PC-9 (cell line): ENCODE results near the gene DOLPP1. TPM values are rescaled to one million over a fixed set of nuclear protein-coding genes. Genes with fewer than 3 reads are reported as not detected.
"Not testable (repeated sequence)": the region's sequence is repeated elsewhere in the genome, so short reads cannot be mapped to it uniquely, and the experiment has no call there.

ENCODE experiments used
- BruUV-seq: library from RNA; stranded (reverse); fragments of 400-500 nt; replicated peaks from 2 replicates; lab custom pipeline; 2021; lab: Mats Ljungman, UMichigan
- CTCF ChIA-PET: fragments of 300-600 bp; sonication (Branson Sonifier 250); formaldehyde crosslinking; loops from one replicate; lab custom pipeline; 2022; ENCODE audit warnings: antibody characterized with exemption; lab: Charles Lee
- POLR2A ChIA-PET: fragments of 300-600 bp; sonication (Branson Sonifier 250); formaldehyde crosslinking; loops from one replicate; lab custom pipeline; 2022; ENCODE audit warnings: antibody characterized with exemption; ENCODE audit not compliant: unreplicated experiment; lab: Charles Lee
- DNase-seq, 2 experiments: peaks; one replicate each; pipeline versions ENCODE4 v3.0.0 to v3.0.0-alpha.2; 2015 to 2022; ENCODE audit warnings: mixed read lengths in 1 of 2
- H2AFZ ChIP-seq: fragments of 200-600 bp; sonication (generic); 2 replicates; pipeline ENCODE4 v1.8.1; 2017; ENCODE audit warnings: antibody characterized with exemption
- H3F3A ChIP-seq: fragments of 200-600 bp; sonication (generic); 2 replicates; pipeline ENCODE4 v1.8.1; 2017; ENCODE audit warnings: antibody characterized with exemption, mild to moderate bottlenecking, low read depth; ENCODE audit not compliant: insufficient read depth
- H3K27ac ChIP-seq: fragments of 200-600 bp; sonication (generic); 2 replicates; pipeline ENCODE4 v1.6.1; 2016; ENCODE audit warnings: mixed run types
- H3K27me3 ChIP-seq: fragments of 200-600 bp; sonication (generic); 2 replicates; pipeline ENCODE4 v1.6.1; 2016; ENCODE audit warnings: low read depth, mixed run types; ENCODE audit not compliant: insufficient read depth
- H3K36me3 ChIP-seq: fragments of 200-600 bp; sonication (generic); 2 replicates; pipeline ENCODE4 v1.6.1; 2016; ENCODE audit warnings: low read depth, mixed run types
- H3K4me1 ChIP-seq: fragments of 200-600 bp; sonication (generic); replicated peaks from 2 replicates; pipeline ENCODE4 v1.6.1; 2016; ENCODE audit warnings: mixed run types; ENCODE audit not compliant: insufficient read depth
- H3K4me2 ChIP-seq: fragments of 200-600 bp; sonication (generic); 2 replicates; pipeline ENCODE4 v1.6.1; 2017; ENCODE audit warnings: mixed run types
- H3K4me3 ChIP-seq: fragments of 200-600 bp; sonication (generic); 2 replicates; pipeline ENCODE4 v1.6.1; 2016; ENCODE audit warnings: mixed run types
- H3K79me2 ChIP-seq: fragments of 200-600 bp; sonication (generic); 2 replicates; pipeline ENCODE4 v1.6.1; 2017; ENCODE audit warnings: low read depth, mixed run types
- H3K9me2 ChIP-seq: fragments of 200-600 bp; sonication (generic); 2 replicates; pipeline ENCODE4 v1.8.1; 2017; ENCODE audit warnings: mild to moderate bottlenecking; ENCODE audit not compliant: insufficient read depth
- H3K9me3 ChIP-seq: fragments of 200-600 bp; sonication (generic); 2 replicates; pipeline ENCODE4 v1.8.1; 2016; ENCODE audit warnings: low read depth; ENCODE audit not compliant: insufficient read depth
- H4K20me1 ChIP-seq: fragments of 200-600 bp; sonication (generic); 2 replicates; pipeline ENCODE4 v1.8.1; 2017; ENCODE audit not compliant: insufficient read depth
- EZH2 ChIP-seq: fragments of 200-600 bp; sonication (generic); IDR thresholded peaks from 2 replicates; pipeline ENCODE4 v1.8.0; 2017; ENCODE audit warnings: antibody characterized with exemption, low read depth
- intact Hi-C: fragments of 100-400 bp; cut with micrococcal nuclease; formaldehyde crosslinking; loops from one replicate; pipeline ENCODE4 v1.10.0; 2022; ENCODE audit not compliant: unreplicated experiment
- total RNA-seq: library from RNA; stranded (reverse); gene quantifications from 2 replicates; pipeline ENCODE4 v1.2.3, GENCODE V29; 2021
- TF ChIP-seq, protein P1 (sequence below): fragments of 200-600 bp; sonication (generic); conservative IDR thresholded peaks from 2 replicates; pipeline ENCODE4 v1.6.1; 2017; ENCODE audit warnings: mixed run types, antibody characterized with exemption, mild to moderate bottlenecking, moderate library complexity

Gene DOLPP1
- total RNA-seq, 1 experiment from 2014 or later = 24.4 TPM

DNA sequence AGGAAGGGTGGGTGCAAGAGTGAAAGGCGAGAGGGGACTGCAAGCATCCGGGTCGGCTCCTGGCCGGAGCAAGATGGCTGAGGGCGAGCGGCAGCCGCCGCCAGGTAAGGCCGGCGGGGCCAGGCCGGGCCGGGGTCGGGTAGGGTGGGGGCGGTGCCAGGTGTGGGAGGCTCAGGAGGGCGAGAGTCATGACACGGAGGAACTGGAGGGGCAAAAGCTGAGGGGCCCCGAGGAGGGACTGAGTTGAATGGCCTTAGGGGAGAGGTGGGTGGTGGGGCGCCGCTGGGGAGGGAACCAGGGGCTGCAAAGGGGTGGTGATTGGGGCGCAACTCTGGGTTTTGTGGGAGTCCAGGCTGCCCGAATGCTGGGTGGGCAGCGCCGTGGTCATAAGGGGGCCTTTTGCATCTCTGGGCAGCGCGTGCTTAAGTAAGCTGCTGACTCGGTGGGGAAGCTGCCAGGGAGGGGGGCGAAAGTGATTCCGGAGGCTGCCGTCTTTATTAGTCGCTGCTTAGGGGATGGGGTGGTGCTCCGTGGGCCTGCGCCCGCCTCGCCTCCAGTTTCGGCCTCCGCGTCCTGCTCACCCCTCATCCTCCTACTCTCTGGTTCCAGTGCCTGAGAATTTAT lies 30.7 kb downstream of the DOLPP1 start:
- peaks cover 23% of the 10 kb centered on the region; the same call in 1 of the 2 replicates for H3K4me1 ChIP-seq
- peak overlapping the region; percentile 95 for H3K4me2 ChIP-seq
- peaks cover 48% of the 10 kb centered on the region for H3K79me2 ChIP-seq
- no peaks in the 10 kb centered on the region for H3K9me3 ChIP-seq
- H4K20me1 ChIP-seq = no peaks in the 10 kb centered on the region
- peak overlapping the region; percentile 82 for H3K4me3 ChIP-seq
- ChIA-PET CTCF (no interaction called here), POLR2A (interaction anchor here (0.6 to 1.3 kb wide), 4 partner anchors 31 to 395 kb away, joined by 3 to 4 read pairs (median 4); partner anchors contain the start of gene DOLPP1)
- peaks cover 36% of the 10 kb centered on the region; the same call in 1 of the 2 replicates for H3F3A ChIP-seq
- no peaks in the 10 kb centered on the region for H3K9me2 ChIP-seq
- peak overlapping the region; percentile 74 for H3K27ac ChIP-seq
- peak overlapping the region; percentile 95 for H2AFZ ChIP-seq
- DNase-seq = peak in 1 of 2 experiments; percentile 41
- no peaks in the 10 kb centered on the region for H3K27me3 ChIP-seq
- no TSS peak for BruUV-seq
- no peak for TF ChIP-seq EZH2
- TF ChIP-seq, protein P1, sequence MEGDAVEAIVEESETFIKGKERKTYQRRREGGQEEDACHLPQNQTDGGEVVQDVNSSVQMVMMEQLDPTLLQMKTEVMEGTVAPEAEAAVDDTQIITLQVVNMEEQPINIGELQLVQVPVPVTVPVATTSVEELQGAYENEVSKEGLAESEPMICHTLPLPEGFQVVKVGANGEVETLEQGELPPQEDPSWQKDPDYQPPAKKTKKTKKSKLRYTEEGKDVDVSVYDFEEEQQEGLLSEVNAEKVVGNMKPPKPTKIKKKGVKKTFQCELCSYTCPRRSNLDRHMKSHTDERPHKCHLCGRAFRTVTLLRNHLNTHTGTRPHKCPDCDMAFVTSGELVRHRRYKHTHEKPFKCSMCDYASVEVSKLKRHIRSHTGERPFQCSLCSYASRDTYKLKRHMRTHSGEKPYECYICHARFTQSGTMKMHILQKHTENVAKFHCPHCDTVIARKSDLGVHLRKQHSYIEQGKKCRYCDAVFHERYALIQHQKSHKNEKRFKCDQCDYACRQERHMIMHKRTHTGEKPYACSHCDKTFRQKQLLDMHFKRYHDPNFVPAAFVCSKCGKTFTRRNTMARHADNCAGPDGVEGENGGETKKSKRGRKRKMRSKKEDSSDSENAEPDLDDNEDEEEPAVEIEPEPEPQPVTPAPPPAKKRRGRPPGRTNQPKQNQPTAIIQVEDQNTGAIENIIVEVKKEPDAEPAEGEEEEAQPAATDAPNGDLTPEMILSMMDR = no peak
- H3K36me3 ChIP-seq = no peaks in the 10 kb centered on the region
- intact Hi-C loops = loop anchor here (2.0 to 5.0 kb wide), 3 partner anchors 59 to 739 kb away; partner anchors contain the start of genes SH3GLB2 and URM1

DNA sequence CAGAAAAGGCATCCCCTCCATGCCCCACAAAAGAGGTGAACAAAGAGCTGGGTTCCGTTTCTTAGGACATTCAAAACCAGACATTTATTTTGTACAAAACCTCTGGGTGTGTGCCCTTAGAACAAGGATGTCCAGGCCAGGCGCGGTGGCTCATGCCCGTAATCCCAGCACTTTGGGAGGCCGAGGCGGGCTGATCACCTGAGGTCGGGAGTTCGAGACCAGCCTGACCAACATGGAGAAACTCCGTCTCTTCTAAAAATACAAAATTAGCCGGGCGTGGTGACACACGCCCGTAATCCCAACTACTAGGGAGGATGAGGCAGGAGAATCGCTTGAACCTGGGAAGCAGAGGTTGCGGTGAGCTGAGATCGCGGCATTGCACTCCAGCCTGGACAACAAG lies 31.6 kb downstream of the DOLPP1 start:
- ChIA-PET CTCF (interaction anchor here (0.7 kb wide), 1 partner anchor 267 kb away, joined by 3 read pairs; no protein-coding TSS in a partner anchor), POLR2A (interaction anchor here (0.7 kb wide), 1 partner anchor 245 kb away, joined by 4 read pairs; no protein-coding TSS in a partner anchor)
- Histone ChIP-seq H3K4me1 (peaks cover 19% of the 10 kb centered on the region; the same call in 1 of the 2 replicates), H3K4me3 (peak overlapping the region; percentile 82), H3K4me2 (peak overlapping the region; percentile 95), H3F3A (peaks cover 28% of the 10 kb centered on the region; the same call in 1 of the 2 replicates), H3K79me2 (peaks cover 57% of the 10 kb centered on the region)
- not testable (repeated sequence) for H3K9me2 ChIP-seq, H3K27ac ChIP-seq, DNase-seq, H2AFZ ChIP-seq, H3K36me3 ChIP-seq, H3K9me3 ChIP-seq, H4K20me1 ChIP-seq, H3K27me3 ChIP-seq
- intact Hi-C loops = loop anchor here (5.0 kb wide), 1 partner anchor 740 kb away; the partner anchor contains the start of gene URM1
- TSS peak; percentile 31 for BruUV-seq

DNA sequence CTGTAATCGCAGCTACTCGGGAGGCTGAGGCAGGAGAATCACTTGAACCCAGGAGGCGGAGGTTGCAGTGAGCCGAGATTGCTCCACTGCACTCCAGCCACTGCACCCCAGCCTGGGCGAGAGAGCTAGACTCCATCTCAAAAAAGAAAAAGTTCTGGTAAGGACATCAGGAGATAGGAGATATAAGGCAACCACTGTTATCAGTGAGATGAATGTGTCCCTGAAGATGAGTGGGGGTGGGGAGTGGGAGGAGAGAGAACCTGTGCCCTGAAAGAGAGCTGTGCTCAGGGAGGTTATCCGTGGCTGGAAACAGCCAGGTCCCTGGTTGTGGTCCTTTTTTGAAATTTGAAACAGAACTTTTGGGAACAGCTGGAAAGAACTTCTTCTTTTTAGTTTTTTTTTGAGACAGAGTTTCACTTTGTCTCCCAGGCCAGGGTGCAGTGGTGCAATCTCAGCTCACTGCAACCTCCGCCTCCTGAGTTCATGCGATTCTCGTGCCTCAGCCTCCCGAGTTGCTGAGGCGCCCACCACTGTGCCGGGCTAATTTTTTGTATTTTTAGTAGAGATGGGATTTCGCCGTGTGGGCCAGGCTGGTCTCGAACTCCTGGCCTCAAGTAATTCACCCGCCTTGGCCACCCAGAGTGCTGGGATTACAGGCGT lies 32.9 kb downstream of the DOLPP1 start:
- Histone ChIP-seq H3K4me3 (no peak overlapping the region), H3K9me2 (no peaks in the 10 kb centered on the region), H3K4me1 (peaks cover 19% of the 10 kb centered on the region; the same call in 1 of the 2 replicates), H3K36me3 (no peaks in the 10 kb centered on the region), H3K27ac (no peak overlapping the region), H3F3A (peaks cover 22% of the 10 kb centered on the region; the same call in 1 of the 2 replicates), H2AFZ (no peak overlapping the region), H3K4me2 (no peak overlapping the region), H3K79me2 (peaks cover 66% of the 10 kb centered on the region), H3K9me3 (no peaks in the 10 kb centered on the region), H4K20me1 (no peaks in the 10 kb centered on the region), H3K27me3 (no peaks in the 10 kb centered on the region)
- intact Hi-C loops = loop anchor here (5.0 kb wide), 1 partner anchor 741 kb away; the partner anchor contains the start of gene URM1
- ChIA-PET POLR2A (no interaction called here), CTCF (no interaction called here)
- no peak for DNase-seq
- no peak for TF ChIP-seq EZH2
- TF ChIP-seq, protein P1 = no peak
- BruUV-seq = no TSS peak
